HK-2 (cell line): ENCODE results near the gene KDSR.

Experiments used
- DNase-seq: peaks from one replicate; pipeline ENCODE4 v3.0.0-alpha.2; 2018; ENCODE audit not compliant: unreplicated experiment

The KDSR gene

DNA sequence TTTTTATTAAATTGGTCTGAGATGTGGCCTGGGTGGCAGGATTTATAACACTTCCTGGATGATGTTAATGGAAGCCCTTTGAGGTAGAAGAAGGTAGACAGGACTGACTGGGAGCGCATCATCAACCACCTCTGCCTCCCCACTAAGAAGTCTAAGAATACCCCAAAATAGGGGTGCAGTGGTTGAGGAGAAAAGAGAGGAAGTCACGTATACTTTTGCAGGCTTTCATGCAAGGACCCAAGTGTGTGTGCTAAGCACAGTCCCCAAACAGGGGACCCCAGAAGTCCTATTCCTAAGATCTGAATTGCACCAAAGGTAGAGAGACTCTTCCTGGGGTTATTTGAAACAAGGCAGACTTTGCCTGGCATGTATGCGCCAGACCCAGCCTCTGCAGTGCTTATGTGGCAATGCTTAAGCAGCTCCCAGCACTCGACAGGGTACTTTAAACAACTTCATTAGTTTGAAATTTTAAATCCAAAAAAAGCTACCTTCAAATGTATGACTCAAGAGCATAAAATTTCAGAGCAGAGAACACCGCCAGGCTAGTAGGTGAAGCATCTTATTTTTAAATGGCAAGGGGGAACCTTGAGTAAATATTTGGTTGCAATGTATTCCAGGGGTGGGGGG is 82.7 kb downstream of the KDSR start:
- DNase-seq, result no peak

DNA sequence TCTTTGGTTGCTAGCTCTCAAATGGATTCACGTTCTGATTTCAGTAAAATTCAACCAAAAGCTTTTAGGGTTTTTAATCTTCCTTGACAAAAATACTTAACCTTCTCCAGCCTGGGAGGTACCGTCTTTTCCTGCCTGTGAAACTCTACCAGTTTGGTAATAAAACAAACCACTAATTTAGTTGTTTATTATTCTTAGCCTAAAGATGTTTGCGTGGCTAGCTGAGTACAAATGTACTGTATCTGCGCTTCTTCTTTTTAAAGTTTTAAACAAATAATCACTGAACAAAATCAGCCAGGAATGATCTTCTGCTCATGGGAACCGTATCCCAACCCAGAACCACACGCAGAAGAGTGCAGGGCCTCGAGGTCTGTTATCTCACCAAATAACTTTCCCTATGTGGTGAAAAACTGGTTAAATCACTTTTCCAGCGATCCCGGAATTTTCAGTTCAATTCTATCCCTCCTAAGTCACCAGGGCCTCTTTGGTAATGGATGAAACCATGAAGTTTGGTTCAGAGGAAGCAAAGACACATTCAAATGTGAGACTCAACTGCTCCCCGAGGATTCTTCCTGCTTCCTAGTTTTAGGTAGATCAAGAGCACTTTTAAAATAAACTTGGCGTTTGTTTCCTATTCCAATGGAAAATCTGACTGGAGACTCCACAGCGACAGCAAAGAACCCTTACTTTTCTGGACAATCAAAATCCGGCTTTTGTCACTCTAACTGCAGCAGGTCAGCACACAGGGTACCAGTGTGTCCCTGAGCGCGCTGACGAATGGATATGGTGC is 83.5 kb downstream of the KDSR start:
- DNase-seq, result no peak

DNA sequence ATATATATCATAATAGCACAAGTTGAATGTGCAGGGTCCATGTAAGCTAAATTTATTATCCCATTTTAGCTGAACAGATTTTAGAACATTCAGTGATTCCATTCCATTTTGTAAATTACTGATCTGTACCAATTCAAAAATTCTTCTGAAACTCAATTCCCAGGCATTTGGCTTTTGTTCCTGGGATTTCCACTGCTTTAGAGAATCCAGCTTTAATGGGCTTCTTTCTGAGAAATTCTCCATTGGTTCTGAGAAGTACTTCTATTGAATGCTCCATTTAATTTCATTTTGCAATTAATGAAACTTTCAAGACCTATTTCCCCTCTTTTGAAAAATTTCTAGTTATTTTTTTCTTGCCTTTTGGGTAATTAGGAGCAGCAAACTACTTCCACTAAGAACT is 84.2 kb downstream of the KDSR start:
- no peak for DNase-seq
